ENCODE data around the gene POGZ. TPM values are rescaled to one million over a fixed set of nuclear protein-coding genes. Genes with fewer than 3 reads are reported as not detected.

The POGZ gene, protein sequence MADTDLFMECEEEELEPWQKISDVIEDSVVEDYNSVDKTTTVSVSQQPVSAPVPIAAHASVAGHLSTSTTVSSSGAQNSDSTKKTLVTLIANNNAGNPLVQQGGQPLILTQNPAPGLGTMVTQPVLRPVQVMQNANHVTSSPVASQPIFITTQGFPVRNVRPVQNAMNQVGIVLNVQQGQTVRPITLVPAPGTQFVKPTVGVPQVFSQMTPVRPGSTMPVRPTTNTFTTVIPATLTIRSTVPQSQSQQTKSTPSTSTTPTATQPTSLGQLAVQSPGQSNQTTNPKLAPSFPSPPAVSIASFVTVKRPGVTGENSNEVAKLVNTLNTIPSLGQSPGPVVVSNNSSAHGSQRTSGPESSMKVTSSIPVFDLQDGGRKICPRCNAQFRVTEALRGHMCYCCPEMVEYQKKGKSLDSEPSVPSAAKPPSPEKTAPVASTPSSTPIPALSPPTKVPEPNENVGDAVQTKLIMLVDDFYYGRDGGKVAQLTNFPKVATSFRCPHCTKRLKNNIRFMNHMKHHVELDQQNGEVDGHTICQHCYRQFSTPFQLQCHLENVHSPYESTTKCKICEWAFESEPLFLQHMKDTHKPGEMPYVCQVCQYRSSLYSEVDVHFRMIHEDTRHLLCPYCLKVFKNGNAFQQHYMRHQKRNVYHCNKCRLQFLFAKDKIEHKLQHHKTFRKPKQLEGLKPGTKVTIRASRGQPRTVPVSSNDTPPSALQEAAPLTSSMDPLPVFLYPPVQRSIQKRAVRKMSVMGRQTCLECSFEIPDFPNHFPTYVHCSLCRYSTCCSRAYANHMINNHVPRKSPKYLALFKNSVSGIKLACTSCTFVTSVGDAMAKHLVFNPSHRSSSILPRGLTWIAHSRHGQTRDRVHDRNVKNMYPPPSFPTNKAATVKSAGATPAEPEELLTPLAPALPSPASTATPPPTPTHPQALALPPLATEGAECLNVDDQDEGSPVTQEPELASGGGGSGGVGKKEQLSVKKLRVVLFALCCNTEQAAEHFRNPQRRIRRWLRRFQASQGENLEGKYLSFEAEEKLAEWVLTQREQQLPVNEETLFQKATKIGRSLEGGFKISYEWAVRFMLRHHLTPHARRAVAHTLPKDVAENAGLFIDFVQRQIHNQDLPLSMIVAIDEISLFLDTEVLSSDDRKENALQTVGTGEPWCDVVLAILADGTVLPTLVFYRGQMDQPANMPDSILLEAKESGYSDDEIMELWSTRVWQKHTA (N-terminal part only)
- 27.8 and 37.4 TPM in 2 replicates for total RNA-seq

DNA sequence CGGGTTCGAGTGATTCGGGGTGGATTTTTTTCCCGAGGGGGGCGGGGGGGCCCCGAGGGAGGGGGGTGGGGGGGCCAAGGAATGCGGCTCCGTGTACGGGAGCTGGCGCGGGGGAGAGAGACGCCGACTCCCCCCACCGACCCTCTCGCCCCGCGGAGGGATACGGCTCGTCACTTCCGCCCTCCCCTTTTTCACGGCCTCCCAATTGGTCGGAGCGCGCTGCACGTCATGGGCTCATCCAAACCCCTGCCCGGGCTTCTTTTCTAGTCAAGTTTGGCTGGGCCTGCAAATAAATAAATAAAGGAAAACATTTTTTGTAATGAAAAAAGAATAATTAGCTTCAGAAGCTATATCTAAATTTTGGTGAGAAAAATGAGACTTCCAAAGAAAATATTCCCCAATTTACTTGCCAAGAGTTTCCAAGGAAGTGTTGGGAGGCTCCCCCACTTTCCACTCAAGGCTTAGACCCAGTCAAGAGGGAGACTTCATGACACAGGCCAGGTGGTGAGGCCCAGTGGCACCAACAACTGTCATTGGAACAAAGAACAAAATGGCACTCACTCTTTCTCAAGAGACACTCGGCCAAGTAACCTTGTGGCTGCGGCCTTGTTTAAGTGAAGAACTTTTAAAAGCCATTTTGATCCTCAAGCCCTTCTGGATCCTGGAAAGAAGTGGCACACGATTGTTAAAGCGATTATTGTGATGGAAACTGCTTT is at the start of gene POGZ:
Gene POGZ (minus strand): TSS at position 164 of the 716 bp plus-strand sequence. CDS start 17,290 bp downstream, outside the sequence.

DNA sequence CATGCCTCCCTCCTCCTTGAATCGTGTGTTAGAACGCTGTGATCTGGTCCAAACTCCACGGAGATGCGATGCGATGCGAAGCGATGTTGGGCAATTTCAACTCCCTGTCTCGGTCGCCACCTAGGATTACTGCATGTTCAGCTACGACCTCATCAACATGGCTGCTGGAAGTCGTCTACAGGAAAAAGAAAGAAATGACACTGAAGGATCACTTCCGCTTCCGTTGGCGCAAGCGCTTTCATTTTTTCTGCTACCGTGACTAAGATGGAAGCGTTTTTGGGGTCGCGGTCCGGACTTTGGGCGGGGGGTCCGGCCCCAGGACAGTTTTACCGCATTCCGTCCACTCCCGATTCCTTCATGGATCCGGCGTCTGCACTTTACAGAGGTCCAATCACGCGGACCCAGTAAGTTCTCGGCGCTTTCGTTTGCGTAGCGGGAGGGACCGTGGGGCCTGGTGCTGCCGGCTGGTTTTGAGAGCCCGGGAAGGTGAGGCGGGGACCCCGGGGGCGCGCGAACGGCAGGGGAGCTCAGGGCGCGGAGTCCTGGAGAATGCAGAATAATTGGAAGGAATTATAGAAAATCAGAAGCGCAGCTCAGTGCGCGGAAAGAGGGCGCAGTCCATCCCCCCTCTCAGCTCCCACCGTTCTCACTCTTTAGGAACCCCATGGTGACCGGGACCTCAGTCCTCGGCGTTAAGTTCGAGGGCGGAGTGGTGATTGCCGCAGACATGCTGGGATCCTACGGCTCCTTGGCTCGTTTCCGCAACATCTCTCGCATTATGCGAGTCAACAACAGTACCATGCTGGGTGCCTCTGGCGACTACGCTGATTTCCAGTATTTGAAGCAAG is 59.7 kb downstream of the POGZ start, which contains the start of gene PSMB4:
Gene PSMB4 (plus strand): TSS at position 250 of the 848 bp plus-strand sequence. CDS start 15 bp downstream, at position 265.

GRCh38 chr1:151372058-151372934 is 87.0 kb downstream of the POGZ start, which contains the start of gene SELENBP1:
Gene SELENBP1, minus strand, starts transcription at chr1:151372705. Its CDS starts 64 bp downstream, at chr1:151372641.

Other genes starting within 250 kb of the POGZ start
- 164 and 174 TPM in 2 replicates for gene PSMD4, start 204.8 kb downstream of the POGZ start, total RNA-seq
- 11.2 and 12.5 TPM in 2 replicates for gene ZNF687, start 177.2 kb downstream of the POGZ start, total RNA-seq
- gene PI4KB, start 132.1 kb downstream of the POGZ start, total RNA-seq: 49.5 and 56.3 TPM in 2 replicates
- gene RFX5, start 112.2 kb downstream of the POGZ start, total RNA-seq: 29.0 and 31.7 TPM in 2 replicates
- gene SELENBP1, start 86.8 kb downstream of the POGZ start, total RNA-seq: 27.1 and 59.5 TPM in 2 replicates
- 233 and 243 TPM in 2 replicates for gene PSMB4, start 59.9 kb downstream of the POGZ start, total RNA-seq
- 0.13 TPM in 1 of 2 replicates, not detected in the other for gene CGN, start 51.9 kb upstream of the POGZ start, total RNA-seq
- 3.5 and 10.5 TPM in 2 replicates for gene TUFT1, start 80.8 kb upstream of the POGZ start, total RNA-seq
- 31.5 and 36.0 TPM in 2 replicates for gene SNX27, start 152.6 kb upstream of the POGZ start, total RNA-seq